Keratinocyte (primary cell): ENCODE results near the gene GALNT2.

Experiments used
- EZH2 ChIP-seq: IDR thresholded peaks from one replicate; pipeline ENCODE4 v1.6.1; 2012; ENCODE audit warnings: inconsistent platforms, mild to moderate bottlenecking, low read length, moderate library complexity
- TF ChIP-seq, protein P1 (sequence below), 3 experiments: IDR thresholded peaks in 1 of 3; conservative IDR thresholded peaks in 1 of 3; optimal IDR thresholded peaks in 1 of 3; 2 replicates in 2 of 3; 3 replicates in 1 of 3; pipeline versions ENCODE3 to v1.5.1; 2011; ENCODE audit warnings: low read length in 3 of 3, mild to moderate bottlenecking in 3 of 3, moderate library complexity in 2 of 3, control low read depth in 1 of 3, inconsistent platforms in 1 of 3; ENCODE audit not compliant: insufficient read depth in 2 of 3; ENCODE audit errors: extremely low read depth in 1 of 3

GRCh38 chr1:230308039-230308438, 241.0 kb downstream of the GALNT2 start:
- TF ChIP-seq, protein P1, sequence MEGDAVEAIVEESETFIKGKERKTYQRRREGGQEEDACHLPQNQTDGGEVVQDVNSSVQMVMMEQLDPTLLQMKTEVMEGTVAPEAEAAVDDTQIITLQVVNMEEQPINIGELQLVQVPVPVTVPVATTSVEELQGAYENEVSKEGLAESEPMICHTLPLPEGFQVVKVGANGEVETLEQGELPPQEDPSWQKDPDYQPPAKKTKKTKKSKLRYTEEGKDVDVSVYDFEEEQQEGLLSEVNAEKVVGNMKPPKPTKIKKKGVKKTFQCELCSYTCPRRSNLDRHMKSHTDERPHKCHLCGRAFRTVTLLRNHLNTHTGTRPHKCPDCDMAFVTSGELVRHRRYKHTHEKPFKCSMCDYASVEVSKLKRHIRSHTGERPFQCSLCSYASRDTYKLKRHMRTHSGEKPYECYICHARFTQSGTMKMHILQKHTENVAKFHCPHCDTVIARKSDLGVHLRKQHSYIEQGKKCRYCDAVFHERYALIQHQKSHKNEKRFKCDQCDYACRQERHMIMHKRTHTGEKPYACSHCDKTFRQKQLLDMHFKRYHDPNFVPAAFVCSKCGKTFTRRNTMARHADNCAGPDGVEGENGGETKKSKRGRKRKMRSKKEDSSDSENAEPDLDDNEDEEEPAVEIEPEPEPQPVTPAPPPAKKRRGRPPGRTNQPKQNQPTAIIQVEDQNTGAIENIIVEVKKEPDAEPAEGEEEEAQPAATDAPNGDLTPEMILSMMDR (optimal IDR thresholded peaks at IDR 0.05 in 1 of 3, IDR thresholded peaks at IDR 0.05 in 1 of 3, conservative IDR thresholded peaks at IDR 0.05 in 1 of 3; ENCODE audit: extremely low read depth in 1 of 3, insufficient read depth in 2 of 3, low read length in 3 of 3): no peak
- TF ChIP-seq EZH2: no peak
